Tibial nerve (tissue), 4 donors: Measurements from ENCODE around the gene GPRIN3.
"Not testable (repeated sequence)": the region's sequence is repeated elsewhere in the genome, so short reads cannot be mapped to it uniquely, and the experiment has no call there.

ENCODE experiments used
- EP300 ChIP-seq, 2 donors: sonication (generic); formaldehyde crosslinking; IDR thresholded peaks; one replicate each; pipeline ENCODE4 v1.6.1; 2017; ENCODE audit warnings: antibody characterized with exemption in 2 of 2, mild to moderate bottlenecking in 1 of 2
- TF ChIP-seq, protein P1 (sequence below), 5 experiments: fragments of 200-600 bp in 3 of 5; fragments of 450-650 bp in 2 of 5; sonication (generic) in 3 of 5; IDR thresholded peaks; one replicate each; pipeline ENCODE4 v1.5.1; 2016 to 2019; ENCODE audit warnings: antibody characterized with exemption in 5 of 5, mild to moderate bottlenecking in 3 of 5, moderate library complexity in 2 of 5

DNA sequence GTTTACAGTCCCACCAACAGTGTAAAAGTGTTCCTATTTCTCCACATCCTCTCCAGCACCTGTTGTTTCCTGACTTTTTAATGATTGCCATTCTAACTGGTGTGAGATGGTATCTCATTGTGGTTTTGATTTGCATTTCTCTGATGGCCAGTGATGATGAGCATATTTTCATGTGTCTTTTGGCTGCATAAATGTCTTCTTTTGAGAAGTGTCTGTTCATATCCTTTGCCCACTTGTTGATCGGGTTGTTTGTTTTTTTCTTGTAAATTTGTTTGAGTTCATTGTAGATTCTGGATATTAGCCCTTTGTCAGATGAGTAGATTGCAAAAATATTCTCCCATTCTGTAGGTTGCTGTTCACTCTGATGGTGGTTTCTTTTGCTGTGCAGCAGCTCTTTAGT, 108.2 kb downstream of the GPRIN3 start:
- TF ChIP-seq, protein P1, sequence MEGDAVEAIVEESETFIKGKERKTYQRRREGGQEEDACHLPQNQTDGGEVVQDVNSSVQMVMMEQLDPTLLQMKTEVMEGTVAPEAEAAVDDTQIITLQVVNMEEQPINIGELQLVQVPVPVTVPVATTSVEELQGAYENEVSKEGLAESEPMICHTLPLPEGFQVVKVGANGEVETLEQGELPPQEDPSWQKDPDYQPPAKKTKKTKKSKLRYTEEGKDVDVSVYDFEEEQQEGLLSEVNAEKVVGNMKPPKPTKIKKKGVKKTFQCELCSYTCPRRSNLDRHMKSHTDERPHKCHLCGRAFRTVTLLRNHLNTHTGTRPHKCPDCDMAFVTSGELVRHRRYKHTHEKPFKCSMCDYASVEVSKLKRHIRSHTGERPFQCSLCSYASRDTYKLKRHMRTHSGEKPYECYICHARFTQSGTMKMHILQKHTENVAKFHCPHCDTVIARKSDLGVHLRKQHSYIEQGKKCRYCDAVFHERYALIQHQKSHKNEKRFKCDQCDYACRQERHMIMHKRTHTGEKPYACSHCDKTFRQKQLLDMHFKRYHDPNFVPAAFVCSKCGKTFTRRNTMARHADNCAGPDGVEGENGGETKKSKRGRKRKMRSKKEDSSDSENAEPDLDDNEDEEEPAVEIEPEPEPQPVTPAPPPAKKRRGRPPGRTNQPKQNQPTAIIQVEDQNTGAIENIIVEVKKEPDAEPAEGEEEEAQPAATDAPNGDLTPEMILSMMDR (IDR thresholded peaks at IDR 0.05) = not testable (repeated sequence)
- not testable (repeated sequence) for TF ChIP-seq EP300 (IDR thresholded peaks at IDR 0.05)
